Esophagus squamous epithelium (tissue), 4 donors: ENCODE measurements around the gene IMMP2L.

Experiments used
- CTCF ChIP-seq, 6 experiments: fragments of 450-650 bp in 4 of 6; fragments of 200-600 bp in 2 of 6; sonication (generic) in 2 of 6; IDR thresholded peaks; one replicate each; pipeline ENCODE4 v1.5.1; 2016 to 2019; ENCODE audit warnings: antibody characterized with exemption in 6 of 6, mild to moderate bottlenecking in 4 of 6, moderate library complexity in 4 of 6
- POLR2A ChIP-seq, 4 donors: fragments of 450-650 bp; IDR thresholded peaks; one replicate each; pipeline ENCODE4 v1.6.1; 2017; ENCODE audit warnings: antibody characterized with exemption in 4 of 4, mild to moderate bottlenecking in 4 of 4, moderate library complexity in 3 of 4

- TF ChIP-seq POLR2A (IDR thresholded peaks at IDR 0.05) (no peak), CTCF (IDR thresholded peaks at IDR 0.05) (no peak)
Measured at GRCh38 chr7:110645616-110646015, 916.7 kb downstream of the IMMP2L start.
